ENCODE data around the gene EPX.

DNA sequence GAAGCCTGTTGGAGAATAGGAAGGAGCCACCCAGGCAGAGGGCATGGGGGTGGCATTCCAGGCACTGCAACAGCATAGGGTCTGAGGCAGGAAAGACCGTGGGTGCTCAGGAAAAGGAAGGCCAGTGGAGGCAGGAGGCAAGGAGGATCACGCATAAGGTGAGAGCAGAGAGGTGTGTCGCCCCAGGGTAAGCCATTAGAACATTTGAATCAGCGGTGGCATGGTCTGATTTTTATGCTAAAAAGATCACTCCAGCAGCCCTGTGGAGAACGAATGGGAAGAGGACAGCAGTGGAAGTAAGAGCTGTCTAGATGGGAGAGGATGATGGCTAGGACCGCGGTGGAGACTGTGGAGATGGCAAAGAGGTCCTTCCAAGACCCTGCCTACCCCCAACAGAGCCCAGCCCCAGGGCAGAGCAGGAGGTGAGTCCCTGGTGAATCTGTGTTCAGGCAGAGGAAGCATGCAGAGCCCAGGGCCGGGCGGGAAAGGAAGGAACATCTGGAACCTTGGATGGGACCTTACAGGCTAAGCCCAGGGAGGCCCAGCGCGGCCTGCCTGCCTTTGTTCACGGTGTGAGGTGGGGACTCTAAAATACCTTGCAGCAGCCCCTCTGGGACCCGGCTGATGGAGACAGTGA lies 53.7 kb downstream of the EPX start:
- TF ChIP-seq POLR2A (IDR thresholded peaks at IDR 0.05) = peak in 1 of 2 donors; percentile 0
- TF ChIP-seq, protein P1, sequence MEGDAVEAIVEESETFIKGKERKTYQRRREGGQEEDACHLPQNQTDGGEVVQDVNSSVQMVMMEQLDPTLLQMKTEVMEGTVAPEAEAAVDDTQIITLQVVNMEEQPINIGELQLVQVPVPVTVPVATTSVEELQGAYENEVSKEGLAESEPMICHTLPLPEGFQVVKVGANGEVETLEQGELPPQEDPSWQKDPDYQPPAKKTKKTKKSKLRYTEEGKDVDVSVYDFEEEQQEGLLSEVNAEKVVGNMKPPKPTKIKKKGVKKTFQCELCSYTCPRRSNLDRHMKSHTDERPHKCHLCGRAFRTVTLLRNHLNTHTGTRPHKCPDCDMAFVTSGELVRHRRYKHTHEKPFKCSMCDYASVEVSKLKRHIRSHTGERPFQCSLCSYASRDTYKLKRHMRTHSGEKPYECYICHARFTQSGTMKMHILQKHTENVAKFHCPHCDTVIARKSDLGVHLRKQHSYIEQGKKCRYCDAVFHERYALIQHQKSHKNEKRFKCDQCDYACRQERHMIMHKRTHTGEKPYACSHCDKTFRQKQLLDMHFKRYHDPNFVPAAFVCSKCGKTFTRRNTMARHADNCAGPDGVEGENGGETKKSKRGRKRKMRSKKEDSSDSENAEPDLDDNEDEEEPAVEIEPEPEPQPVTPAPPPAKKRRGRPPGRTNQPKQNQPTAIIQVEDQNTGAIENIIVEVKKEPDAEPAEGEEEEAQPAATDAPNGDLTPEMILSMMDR (IDR thresholded peaks at IDR 0.05) = no peak

Data from Peyer's patch (tissue), 4 donors.